Spinal cord (tissue), 10 donors: Measurements from ENCODE around the gene RAI2. TPM values are rescaled to one million over a fixed set of nuclear protein-coding genes. Genes with fewer than 3 reads are reported as not detected.

Experiments
- DNase-seq, 6 donors: peaks; one replicate each; pipeline versions ENCODE4 v3.0.0 to v3.0.0-alpha.2; 2013 to 2015; ENCODE audit warnings: low spot score in 6 of 6, low read depth in 4 of 6
- H3K27ac ChIP-seq: one replicate; pipeline ENCODE4 v1.5.1; 2013; ENCODE audit warnings: low read depth, low read length, control low read depth
- H3K27me3 ChIP-seq: one replicate; pipeline ENCODE4 v1.6.1; 2013; ENCODE audit warnings: low read length; ENCODE audit not compliant: control insufficient read depth, insufficient read depth
- H3K36me3 ChIP-seq: one replicate; pipeline ENCODE4 v1.6.1; 2013; ENCODE audit warnings: low read length; ENCODE audit not compliant: control insufficient read depth, insufficient read depth
- H3K4me1 ChIP-seq: one replicate; pipeline ENCODE4 v1.6.1; 2013; ENCODE audit warnings: low read length; ENCODE audit not compliant: control insufficient read depth, insufficient read depth
- H3K4me3 ChIP-seq: one replicate; pipeline ENCODE4 v1.5.1; 2013; ENCODE audit warnings: low read depth, low read length, control low read depth
- H3K9me3 ChIP-seq: one replicate; pipeline ENCODE4 v1.6.1; 2013; ENCODE audit warnings: low read length; ENCODE audit not compliant: control insufficient read depth, insufficient read depth
- WGBS: methylation state at CpG from one replicate; pipeline ENCODE4 v1.1.5; 2013; ENCODE audit warnings: missing lambda C conversion rate; ENCODE audit not compliant: insufficient coverage; 5-methylcytosine and 5-hydroxymethylcytosine counted together
- polyA plus RNA-seq, 2 donors: library from polyadenylated mRNA; unstranded; fragments of 120-200 nt; gene quantifications; one replicate each; pipeline ENCODE4 v1.2.1, GENCODE V29; 2013; ENCODE audit not compliant: insufficient read length in 2 of 2
- total RNA-seq, 2 donors: library from RNA; depleted of rRNA in 1 of 2; stranded (reverse); fragments of 120-200 nt in 1 of 2; fragments of >200 nt in 1 of 2; gene quantifications; one replicate each; pipeline versions ENCODE4 v1.2.3 to v1.2.4, GENCODE V29; 2013 to 2014
- donor health status: healthy.

The RAI2 gene
- total and polyA plus RNA-seq, 4 donors = 1.8 to 14.5 (median 8.8) TPM

DNA sequence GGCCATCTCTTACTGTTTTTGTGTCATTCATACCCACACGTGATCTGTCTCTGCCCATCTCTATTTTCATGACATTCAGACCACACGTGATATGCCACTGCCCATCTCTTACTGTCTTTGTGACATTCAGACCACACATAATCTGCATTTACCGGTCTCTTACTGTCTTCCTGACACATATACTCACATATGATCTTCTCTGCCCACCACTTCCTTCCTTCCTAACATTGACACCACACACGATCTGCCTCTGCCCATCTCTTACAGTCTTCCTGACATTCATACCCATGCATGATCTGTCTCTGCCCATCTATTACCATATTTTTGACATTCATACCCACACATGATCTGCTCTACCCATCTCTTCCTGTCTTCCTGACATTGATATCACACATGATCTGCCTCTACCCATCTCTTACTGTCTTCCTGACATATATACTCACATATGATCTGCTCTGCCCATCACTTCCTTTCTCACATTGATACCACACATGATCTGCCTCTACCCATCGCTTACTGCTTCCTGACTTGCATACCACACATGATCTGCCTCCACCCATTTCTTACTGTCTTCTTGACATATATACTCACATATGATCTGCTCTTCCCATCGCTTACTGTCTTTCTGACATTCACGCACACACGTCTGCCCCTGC, 87.7 kb downstream of the RAI2 start:
- no peaks in the 10 kb centered on the region for H3K36me3 ChIP-seq
- H3K27ac ChIP-seq = no peak overlapping the region
- no peak for DNase-seq
- no peak overlapping the region for H3K4me3 ChIP-seq
- H3K9me3 ChIP-seq = no peaks in the 10 kb centered on the region
- peaks cover 3% of the 10 kb centered on the region for H3K4me1 ChIP-seq
- H3K27me3 ChIP-seq = peaks cover 14% of the 10 kb centered on the region
- 65% methylated on average over 8 of the region's 8 CpGs for WGBS

DNA sequence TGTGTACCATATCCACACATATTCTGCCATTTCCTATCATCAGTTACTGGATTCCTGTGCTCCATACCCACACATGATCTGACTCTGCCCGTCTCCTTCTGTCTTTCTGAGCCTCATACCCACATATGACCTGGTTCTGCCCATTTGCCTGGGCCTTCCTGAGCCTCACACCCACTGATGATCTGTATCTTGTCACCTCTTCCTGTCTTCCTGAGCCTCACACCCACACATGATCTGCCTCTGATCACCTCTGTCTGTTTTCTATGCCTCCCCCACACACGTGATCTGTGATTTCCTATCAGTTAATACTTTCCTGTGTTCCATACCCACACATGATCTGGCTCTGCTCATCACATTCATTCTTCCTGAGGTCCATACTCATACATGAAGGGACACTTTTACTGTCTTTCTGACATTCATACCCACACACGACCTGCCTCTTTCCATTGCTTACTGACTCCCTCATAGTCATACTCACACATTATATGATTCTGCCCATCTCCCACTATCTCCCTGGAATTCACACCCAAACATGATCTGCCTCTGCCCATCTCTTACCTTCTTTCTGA, 91.3 kb downstream of the RAI2 start:
- Histone ChIP-seq H3K36me3 (no peaks in the 10 kb centered on the region), H3K27me3 (peaks cover 31% of the 10 kb centered on the region), H3K9me3 (no peaks in the 10 kb centered on the region), H3K4me1 (peaks cover 3% of the 10 kb centered on the region), H3K4me3 (no peak overlapping the region), H3K27ac (no peak overlapping the region)
- WGBS = 51% methylated on average over 3 of the region's 3 CpGs
- no peak for DNase-seq

DNA sequence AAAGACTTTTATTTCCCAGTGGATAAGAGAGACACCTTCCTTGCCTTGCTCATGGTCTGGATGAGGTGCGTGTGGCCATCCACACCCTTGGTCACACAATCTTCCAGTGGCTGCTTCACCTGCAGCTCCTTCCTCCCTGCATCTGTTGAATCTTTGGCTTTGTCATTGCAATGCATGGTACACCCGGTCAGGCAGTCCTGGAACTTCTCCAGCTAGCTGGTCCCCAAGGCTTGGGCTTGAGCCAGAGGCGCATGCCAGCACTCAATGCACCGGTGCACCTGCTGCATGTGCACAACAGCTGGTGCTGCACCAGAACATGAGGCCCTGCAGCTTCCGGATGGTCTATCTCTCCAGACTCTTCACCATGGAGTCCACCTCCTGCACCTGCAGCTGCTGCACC, 92.1 kb downstream of the RAI2 start:
- peaks cover 3% of the 10 kb centered on the region for H3K4me1 ChIP-seq
- WGBS = 68% methylated on average over 5 of the region's 5 CpGs
- no peak overlapping the region for H3K27ac ChIP-seq
- no peaks in the 10 kb centered on the region for H3K36me3 ChIP-seq
- peaks cover 30% of the 10 kb centered on the region for H3K27me3 ChIP-seq
- no peak overlapping the region for H3K4me3 ChIP-seq
- peak in 1 of 6 donors; percentile 9 for DNase-seq
- no peaks in the 10 kb centered on the region for H3K9me3 ChIP-seq

GRCh38 chrX:17767734-17768133, 93.4 kb downstream of the RAI2 start:
- peaks cover 29% of the 10 kb centered on the region for H3K27me3 ChIP-seq
- WGBS = 83% methylated on average over 1 of the region's 1 CpG
- no peak overlapping the region for H3K27ac ChIP-seq
- no peaks in the 10 kb centered on the region for H3K36me3 ChIP-seq
- H3K9me3 ChIP-seq = no peaks in the 10 kb centered on the region
- DNase-seq = no peak
- H3K4me1 ChIP-seq = peaks cover 3% of the 10 kb centered on the region
- H3K4me3 ChIP-seq = no peak overlapping the region

- no peaks in the 10 kb centered on the region for H3K9me3 ChIP-seq
- H3K4me3 ChIP-seq = no peak overlapping the region
- H3K36me3 ChIP-seq = no peaks in the 10 kb centered on the region
- peaks cover 11% of the 10 kb centered on the region for H3K27me3 ChIP-seq
- H3K27ac ChIP-seq = no peak overlapping the region
- no peak for DNase-seq
- H3K4me1 ChIP-seq = no peaks in the 10 kb centered on the region
- WGBS = no CpG with 5 or more reads among the region's 1 CpG
Measured at GRCh38 chrX:17759990-17760389, 101.1 kb downstream of the RAI2 start.

DNA sequence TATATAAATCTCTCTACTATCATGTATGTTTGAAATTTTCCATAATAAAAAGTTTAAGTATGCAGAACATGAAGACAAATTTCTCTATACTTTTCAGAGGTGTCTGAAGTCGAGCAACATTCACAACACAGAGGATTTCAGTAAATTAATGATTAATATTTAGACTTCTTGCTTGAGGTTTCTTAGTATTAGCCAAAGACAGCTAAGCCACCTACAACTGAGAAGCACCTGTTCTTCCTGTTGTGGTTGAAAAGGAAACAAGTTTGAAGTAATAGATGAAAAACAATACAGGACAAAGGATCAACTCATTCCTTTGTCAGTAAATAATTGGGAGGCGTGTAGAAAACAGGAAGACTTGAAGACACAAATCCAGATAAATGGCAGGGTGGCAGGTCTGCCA, 102.7 kb downstream of the RAI2 start:
- H3K27me3 ChIP-seq = peaks cover 9% of the 10 kb centered on the region
- WGBS = 83% methylated on average over 1 of the region's 2 CpGs
- H3K36me3 ChIP-seq = no peaks in the 10 kb centered on the region
- H3K9me3 ChIP-seq = no peaks in the 10 kb centered on the region
- H3K4me3 ChIP-seq = no peak overlapping the region
- DNase-seq = no peak
- H3K4me1 ChIP-seq = no peaks in the 10 kb centered on the region
- H3K27ac ChIP-seq = no peak overlapping the region

DNA sequence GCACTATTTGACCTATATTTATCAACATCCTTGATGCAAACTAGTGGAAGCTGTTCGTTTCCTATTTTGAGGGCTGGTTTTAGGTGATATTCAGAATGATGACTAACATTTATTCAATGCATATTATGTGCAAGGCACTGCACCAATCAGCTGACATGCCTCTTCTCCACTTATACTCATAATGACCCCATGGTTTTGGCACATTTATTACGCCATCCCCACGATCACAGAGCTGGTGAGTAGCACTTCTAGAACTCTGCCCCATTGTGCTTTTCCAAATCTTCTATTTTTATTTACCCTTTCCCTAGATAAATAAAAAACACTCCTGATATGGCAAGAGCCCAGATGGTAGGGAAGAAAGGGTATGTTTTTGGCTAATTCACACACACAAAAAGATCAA, 110.7 kb downstream of the RAI2 start:
- H3K27ac ChIP-seq = no peak overlapping the region
- DNase-seq = no peak
- no peaks in the 10 kb centered on the region for H3K36me3 ChIP-seq
- H3K27me3 ChIP-seq = peaks cover 16% of the 10 kb centered on the region
- H3K9me3 ChIP-seq = no peaks in the 10 kb centered on the region
- no peaks in the 10 kb centered on the region for H3K4me1 ChIP-seq
- WGBS = 80% methylated on average over 2 of the region's 3 CpGs
- no peak overlapping the region for H3K4me3 ChIP-seq

Other genes with a start within 250 kb of the RAI2 start
- gene SCML1, start 123.8 kb downstream of the RAI2 start, total RNA-seq = 10 to 100 TPM; 11.9 to 13.5 TPM
- gene SCML1, start 123.8 kb downstream of the RAI2 start, polyA plus RNA-seq = 10 to 100 TPM; 16.6 to 19.2 TPM